NCI-H1105 (cell line): ENCODE results near the gene NPHP3.

Experiments
- DNase-seq: peaks from one replicate; lab custom pipeline; 2025; lab: John Stamatoyannopoulos, UW

NPHP3 gene

DNA sequence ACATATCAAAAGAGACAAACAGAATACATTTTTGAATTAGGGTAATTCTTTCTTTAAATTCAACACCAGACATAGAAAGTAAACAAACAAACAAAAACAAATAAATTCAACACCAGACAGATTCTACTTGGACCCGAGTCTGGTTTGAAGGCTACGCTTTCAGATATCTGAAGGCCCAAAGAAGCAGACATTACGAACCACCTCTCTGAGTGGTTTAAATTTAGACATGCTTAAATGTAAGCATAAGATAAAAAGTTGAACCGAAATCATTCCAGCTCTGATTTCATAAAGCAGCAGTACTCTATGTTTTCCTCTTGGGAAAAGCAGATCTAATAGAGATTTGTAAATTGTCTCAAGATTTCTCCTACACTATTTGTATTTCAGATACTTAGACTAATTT is 32.2 kb downstream of the NPHP3 start:
- no peak for DNase-seq

DNA sequence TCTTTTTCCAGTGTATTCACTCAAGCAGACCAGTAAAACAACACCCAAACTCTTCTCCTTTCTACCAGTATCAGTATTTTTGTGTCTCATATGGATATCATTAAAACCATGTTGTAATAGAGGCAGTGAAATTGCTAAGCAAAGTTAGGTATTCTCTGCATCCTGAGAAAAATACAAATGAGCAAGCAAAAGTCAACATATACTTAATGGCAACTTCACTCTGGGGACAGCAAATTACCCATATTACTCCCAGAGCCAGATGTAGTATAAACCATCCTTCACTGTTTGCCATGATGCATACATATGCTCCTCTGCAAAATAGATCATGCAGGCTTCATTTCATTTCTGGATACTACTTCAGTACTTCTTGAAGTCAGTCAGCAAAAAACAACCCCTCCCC is 40.0 kb downstream of the NPHP3 start:
- DNase-seq, result no peak

DNA sequence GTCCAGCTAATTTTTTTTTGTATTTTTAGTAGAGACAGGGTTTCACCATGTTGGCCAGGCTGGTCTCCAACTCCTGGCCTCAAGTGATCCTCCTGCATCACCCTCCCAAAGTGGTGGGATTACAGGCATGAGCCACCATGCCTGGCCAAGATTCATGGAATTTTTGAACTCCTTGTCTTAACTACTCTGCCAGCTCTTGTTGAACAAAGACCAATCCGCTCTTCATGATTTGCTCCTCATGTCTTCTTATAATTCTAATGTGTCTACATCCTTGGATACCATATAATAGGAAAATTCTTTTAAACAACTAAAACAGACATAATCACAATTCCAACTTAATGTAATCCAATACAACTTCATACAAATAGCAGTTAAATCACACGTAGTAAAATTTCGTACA is 40.8 kb downstream of the NPHP3 start:
- no peak for DNase-seq

GRCh38 chr3:132679911-132680310 is 42.3 kb downstream of the NPHP3 start:
- DNase-seq, result no peak

DNA sequence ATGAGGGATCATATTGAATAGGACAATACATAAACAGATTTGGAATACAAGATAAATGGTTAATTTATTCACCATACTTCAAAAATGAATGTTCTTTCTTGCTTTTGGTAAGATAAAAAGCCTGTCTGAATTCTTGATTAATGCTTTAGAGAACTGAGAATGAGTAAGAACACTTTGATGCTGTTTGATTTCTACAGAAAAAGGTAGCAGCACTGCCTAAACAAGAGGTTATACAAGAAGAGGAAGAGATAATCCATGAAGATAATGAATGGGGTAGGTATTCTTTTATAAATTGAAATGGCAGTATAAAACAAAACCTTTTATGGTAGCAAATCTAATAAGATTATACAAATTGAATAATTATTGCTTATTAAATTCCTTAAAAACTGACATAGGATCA is 46.8 kb downstream of the NPHP3 start:
- DNase-seq, result no peak

DNA sequence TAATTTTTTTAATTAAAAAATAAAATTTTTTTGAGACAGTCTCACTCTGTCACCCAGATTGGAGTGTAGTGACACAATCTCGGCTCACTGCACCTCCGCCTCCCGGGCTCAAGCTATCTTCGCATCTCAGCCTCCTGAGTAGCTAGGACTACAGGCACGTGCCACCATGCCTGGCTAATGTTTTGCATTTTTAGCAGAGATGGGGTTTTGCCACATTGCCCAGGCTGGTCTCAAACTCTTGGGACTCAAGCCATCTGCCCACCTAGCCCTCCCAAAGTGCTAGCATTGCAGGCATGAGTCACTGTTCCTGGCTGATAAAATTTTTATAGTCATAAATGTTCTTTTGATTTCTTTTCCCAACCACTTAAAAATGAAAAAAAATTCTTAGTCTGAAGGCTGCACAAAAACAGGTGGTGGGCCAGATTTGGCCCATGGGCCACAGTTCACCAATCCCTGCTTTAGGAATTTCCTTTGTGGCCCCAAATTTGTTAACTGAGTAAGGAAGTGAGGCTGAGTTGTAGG is 52.9 kb downstream of the NPHP3 start:
- no peak for DNase-seq

GRCh38 chr3:132665230-132665745 is 56.9 kb downstream of the NPHP3 start:
- DNase-seq, result no peak

GRCh38 chr3:132662212-132662611 is 60.0 kb downstream of the NPHP3 start:
- no peak for DNase-seq

DNA sequence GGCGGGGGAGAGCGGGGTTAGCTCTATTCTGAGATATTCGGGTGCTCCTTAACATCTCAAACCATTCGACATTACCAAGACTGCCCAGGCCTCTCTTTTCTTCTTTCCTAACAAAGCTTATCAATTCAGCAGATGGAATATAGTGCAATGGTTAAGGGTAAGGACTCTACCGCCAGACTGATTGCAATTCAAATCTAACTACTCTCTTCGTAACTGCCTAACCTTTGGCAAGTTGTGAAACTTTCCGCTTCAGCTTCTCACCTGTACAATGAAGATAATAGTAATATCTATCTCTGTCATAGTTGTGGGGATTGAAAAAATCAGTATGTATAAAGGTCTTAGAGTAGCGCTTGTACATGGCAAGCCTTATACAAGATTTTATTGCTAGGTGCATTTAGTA is 61.1 kb downstream of the NPHP3 start:
- DNase-seq, result no peak

DNA sequence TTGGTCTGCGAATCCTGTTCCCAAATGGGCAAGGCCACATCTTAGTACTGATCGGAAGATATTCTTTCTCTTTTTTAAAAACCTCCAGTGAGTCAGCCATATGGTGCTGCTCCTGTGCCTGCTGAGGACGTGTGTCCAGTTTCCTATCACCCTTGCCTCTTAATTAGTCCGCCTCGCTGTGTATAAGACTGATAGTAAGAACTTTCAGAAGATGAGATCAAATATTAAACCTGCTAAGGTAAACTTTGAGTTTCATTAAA is 61.5 kb downstream of the NPHP3 start:
- no peak for DNase-seq

- DNase-seq, result peak; percentile 82
These were observed 62.0 kb downstream of the NPHP3 start, which contains the start of gene UBA5 for GRCh38 chr3:132660052-132660810. UBA5 (plus strand) TSS chr3:132660329; CDS start chr3:132660538, 209 bp downstream.

- DNase-seq, result peak; percentile 82
These were observed 62.7 kb downstream of the NPHP3 start, which contains the start of gene ACAD11 for GRCh38 chr3:132659365-132660051. ACAD11 (minus strand) TSS chr3:132659809; CDS start chr3:132659751, 58 bp downstream.

GRCh38 chr3:132659000-132659364 is 63.2 kb downstream of the NPHP3 start:
- DNase-seq, result no peak

GRCh38 chr3:132657869-132658747 is 64.1 kb downstream of the NPHP3 start:
- no peak for DNase-seq

DNA sequence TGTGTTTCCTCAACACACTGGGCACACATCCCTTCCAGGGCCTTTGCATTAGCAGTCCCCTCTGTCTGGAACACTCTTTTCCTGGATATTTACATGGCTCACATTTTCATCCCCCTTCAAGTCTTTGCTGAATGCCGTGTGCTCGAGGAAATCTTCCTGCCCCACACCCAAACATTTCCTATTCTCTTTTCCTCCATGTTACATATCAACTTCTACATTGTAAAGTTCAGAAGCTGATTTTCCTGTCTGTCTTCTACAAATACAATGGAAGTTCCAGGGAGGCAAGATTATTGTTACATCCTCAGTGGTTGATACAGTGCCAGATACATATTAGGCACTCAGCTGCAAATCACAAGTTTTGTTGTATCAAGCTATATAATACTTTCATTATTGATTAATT is 66.7 kb downstream of the NPHP3 start:
- no peak for DNase-seq

GRCh38 chr3:132654721-132655120 is 67.5 kb downstream of the NPHP3 start:
- no peak for DNase-seq

GRCh38 chr3:132654190-132654589 is 68.0 kb downstream of the NPHP3 start:
- DNase-seq, result peak; percentile 84

- DNase-seq, result no peak
These were observed 69.5 kb downstream of the NPHP3 start for GRCh38 chr3:132652640-132653270.

GRCh38 chr3:132650153-132650552 is 72.1 kb downstream of the NPHP3 start:
- no peak for DNase-seq

- DNase-seq, result no peak
These were observed 77.2 kb downstream of the NPHP3 start for GRCh38 chr3:132645058-132645457.

GRCh38 chr3:132643366-132643765 is 78.8 kb downstream of the NPHP3 start:
- no peak for DNase-seq

DNA sequence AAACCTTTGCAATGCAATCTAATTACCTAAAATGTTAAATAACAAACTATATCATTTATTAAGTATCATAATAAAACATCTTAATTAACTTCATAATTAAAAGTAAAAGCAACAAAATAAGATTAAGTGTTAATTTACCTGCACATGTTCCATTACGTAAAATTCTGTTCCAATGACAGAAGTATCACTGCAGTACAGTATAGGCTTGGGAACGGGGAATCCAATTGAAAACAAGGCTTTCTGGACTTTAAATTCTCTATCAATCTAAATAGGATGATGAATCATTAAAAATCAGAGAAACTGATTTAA is 79.7 kb downstream of the NPHP3 start:
- no peak for DNase-seq
